Islet of Langerhans (tissue), 1 donor: ENCODE data around the gene GAB2.

Experiments
- FAIRE-seq: peaks from one replicate; lab custom pipeline; 2011; peaks lifted over from hg19 to GRCh38; lab: Jason Lieb, UNC

Gene GAB2

GRCh38 chr11:78219493-78220217 is 198.0 kb downstream of the GAB2 start:
- no peak for FAIRE-seq

GRCh38 chr11:78218707-78219492 is 198.7 kb downstream of the GAB2 start:
- no peak for FAIRE-seq

- FAIRE-seq, result no peak
These were observed 199.7 kb downstream of the GAB2 start for GRCh38 chr11:78217650-78218541.

- no peak for FAIRE-seq
These were observed 200.9 kb downstream of the GAB2 start for GRCh38 chr11:78216571-78217287.

- no peak for FAIRE-seq
These were observed 201.6 kb downstream of the GAB2 start for GRCh38 chr11:78216021-78216420.

- no peak for FAIRE-seq
These were observed 203.1 kb downstream of the GAB2 start for GRCh38 chr11:78214331-78215194.

GRCh38 chr11:78213526-78214330 is 203.9 kb downstream of the GAB2 start:
- FAIRE-seq, result no peak

- no peak for FAIRE-seq
These were observed 204.8 kb downstream of the GAB2 start for GRCh38 chr11:78212586-78213371.

GRCh38 chr11:78211565-78211964 is 206.1 kb downstream of the GAB2 start:
- no peak for FAIRE-seq

- no peak for FAIRE-seq
These were observed 207.5 kb downstream of the GAB2 start for GRCh38 chr11:78210000-78210608.

GRCh38 chr11:78209478-78209877 is 208.1 kb downstream of the GAB2 start:
- FAIRE-seq, result no peak

- FAIRE-seq, result no peak
These were observed 209.1 kb downstream of the GAB2 start for GRCh38 chr11:78208257-78209165.

- no peak for FAIRE-seq
These were observed 209.9 kb downstream of the GAB2 start for GRCh38 chr11:78207532-78208256.

GRCh38 chr11:78205691-78206090 is 211.9 kb downstream of the GAB2 start:
- no peak for FAIRE-seq

GRCh38 chr11:78205256-78205655 is 212.4 kb downstream of the GAB2 start:
- FAIRE-seq, result no peak

- no peak for FAIRE-seq
These were observed 214.4 kb downstream of the GAB2 start for GRCh38 chr11:78203184-78203583.

GRCh38 chr11:78202733-78203167 is 214.9 kb downstream of the GAB2 start:
- no peak for FAIRE-seq
